Endothelial cell of umbilical vein (primary cell): ENCODE results near the gene VPS16. TPM values are rescaled to one million over a fixed set of nuclear protein-coding genes. Genes with fewer than 3 reads are reported as not detected.

ENCODE experiments used
- BruUV-seq: library from RNA; stranded (reverse); fragments of 400-500 nt; replicated peaks from 2 replicates; lab custom pipeline; 2021; lab: Mats Ljungman, UMichigan
- CTCF ChIA-PET: fragments of 300-600, 350-600 bp; sonication (Branson Sonifier 250); formaldehyde crosslinking; loops from one replicate; lab custom pipeline; 2021; ENCODE audit warnings: antibody characterized with exemption, inconsistent platforms; lab: Charles Lee
- POLR2A ChIA-PET: fragments of 300-600, 350-600 bp; sonication (Branson Sonifier 250); formaldehyde crosslinking; loops from one replicate; lab custom pipeline; 2021; ENCODE audit warnings: antibody characterized with exemption, inconsistent platforms; lab: Charles Lee
- DNase-seq: peaks from one replicate; pipeline ENCODE4 v3.0.0-alpha.2; 2011; ENCODE audit warnings: low read depth, low spot score
- FAIRE-seq: peaks from 2 replicates; lab custom pipeline; 2011; peaks lifted over from hg19 to GRCh38; lab: Jason Lieb, UNC
- H2AFZ ChIP-seq: 2 replicates; pipeline ENCODE4 v1.6.0; 2012; ENCODE audit warnings: low read depth, low read length, control low read depth, inconsistent platforms
- H3K27ac ChIP-seq: 2 replicates; pipeline ENCODE4 v1.5.1; 2011; ENCODE audit warnings: low read depth, mild to moderate bottlenecking, control low read depth, low read length, moderate library complexity; ENCODE audit not compliant: insufficient read depth
- H3K27me3 ChIP-seq, 2 experiments: 2 replicates each; pipeline versions ENCODE4 v1.6.0 to v1.6.1; 2011; ENCODE audit warnings: low read length in 2 of 2, mixed read lengths in 1 of 2; ENCODE audit not compliant: control insufficient read depth in 2 of 2, insufficient read depth in 2 of 2
- H3K36me3 ChIP-seq, 2 experiments: 2 replicates in 1 of 2; 3 replicates in 1 of 2; pipeline ENCODE4 v1.5.1; 2011; ENCODE audit warnings: low read length in 2 of 2, mild to moderate bottlenecking in 1 of 2, moderate library complexity in 1 of 2; ENCODE audit not compliant: control insufficient read depth in 2 of 2, insufficient read depth in 2 of 2; ENCODE audit errors: extremely low read depth in 1 of 2
- H3K4me1 ChIP-seq: 3 replicates; pipeline ENCODE4 v1.5.1; 2011; ENCODE audit warnings: mild to moderate bottlenecking, low read length; ENCODE audit not compliant: control insufficient read depth, insufficient read depth; ENCODE audit errors: extremely low read depth
- H3K4me2 ChIP-seq: 2 replicates; pipeline ENCODE4 v1.6.1; 2011; ENCODE audit warnings: low read length, control low read depth, mixed read lengths; ENCODE audit not compliant: insufficient read depth
- H3K4me3 ChIP-seq, 3 experiments: fragments of 200-600 bp in 1 of 3; sonication (generic), shearing (Covaris generic) in 1 of 3; replicated peaks in 1 of 3; 2 replicates each; pipeline ENCODE4 v1.5.1; 2011 to 2016; ENCODE audit warnings: control low read depth in 3 of 3, low read length in 3 of 3, mild to moderate bottlenecking in 2 of 3, inconsistent platforms in 1 of 3, low read depth in 1 of 3, moderate library complexity in 1 of 3; ENCODE audit not compliant: insufficient read depth in 1 of 3
- H3K79me2 ChIP-seq: 2 replicates; pipeline ENCODE4 v1.6.0; 2012; ENCODE audit warnings: low read length, inconsistent platforms; ENCODE audit not compliant: control insufficient read depth, insufficient read depth
- H3K9ac ChIP-seq: replicated peaks from 2 replicates; pipeline ENCODE3; 2011; ENCODE audit warnings: low read length, control low read depth; ENCODE audit not compliant: insufficient read depth; ENCODE audit errors: extremely low read depth
- H3K9me1 ChIP-seq: replicated peaks from 3 replicates; pipeline ENCODE4 v1.6.0; 2011; ENCODE audit warnings: mild to moderate bottlenecking, low read length; ENCODE audit not compliant: control insufficient read depth, insufficient read depth; ENCODE audit errors: extremely low read depth
- H3K9me3 ChIP-seq: replicated peaks from 2 replicates; pipeline ENCODE4 v1.5.1; 2012; ENCODE audit warnings: low read length, inconsistent platforms; ENCODE audit not compliant: control insufficient read depth, insufficient read depth
- H4K20me1 ChIP-seq: replicated peaks from 2 replicates; pipeline ENCODE3; 2011; ENCODE audit warnings: mild to moderate bottlenecking, low read length; ENCODE audit not compliant: control insufficient read depth, insufficient read depth; ENCODE audit errors: extremely low read depth
- EZH2 ChIP-seq: IDR thresholded peaks from 2 replicates; pipeline ENCODE4 v1.6.1; 2012; ENCODE audit warnings: borderline replicate concordance, low read depth, mild to moderate bottlenecking, moderate library complexity, low read length, inconsistent platforms; ENCODE audit not compliant: severe bottlenecking
- FOS ChIP-seq: IDR thresholded peaks from 2 replicates; pipeline ENCODE4 v1.6.1; 2011; ENCODE audit warnings: mild to moderate bottlenecking, low read length, moderate library complexity, borderline replicate concordance; ENCODE audit not compliant: insufficient read depth
- GATA2 ChIP-seq: IDR thresholded peaks from 2 replicates; pipeline ENCODE4 v1.7.0; 2011; ENCODE audit warnings: low read depth, mild to moderate bottlenecking, moderate library complexity, mixed read lengths, low read length; ENCODE audit not compliant: insufficient read length, insufficient read depth
- JUN ChIP-seq: IDR thresholded peaks from 2 replicates; pipeline ENCODE4 v1.6.1; 2011; ENCODE audit warnings: borderline replicate concordance, low read depth; ENCODE audit not compliant: insufficient read length, insufficient read depth
- POLR2A ChIP-seq: IDR thresholded peaks from 2 replicates; pipeline ENCODE4 v1.6.1; 2012; ENCODE audit warnings: low read depth, mild to moderate bottlenecking, control low read depth, low read length
- dilution Hi-C: fragments of 300-500 bp; cut with MboI; formaldehyde crosslinking; loops from one replicate; pipeline ENCODE4 v1.15.0; 2019; ENCODE audit warnings: low sequenced_read_pairs; ENCODE audit not compliant: extremely low pct_ligation_motif_present
- intact Hi-C: fragments of 100-400 bp; cut with micrococcal nuclease; formaldehyde crosslinking; loops from one replicate; pipeline ENCODE4 v1.10.0; 2022
- polyA plus RNA-seq, 4 experiments: library from polyadenylated mRNA; depleted of rRNA in 3 of 4; stranded (reverse) in 3 of 4; unstranded in 1 of 4; fragments of >200 nt; gene quantifications; 2 replicates each; pipeline versions ENCODE4 v1.2.1 to v1.2.3, GENCODE V29; 2011 to 2012; ENCODE audit warnings: missing spikeins in 1 of 4
- total RNA-seq: library from RNA; stranded (reverse); gene quantifications from 2 replicates; pipeline ENCODE4 v1.2.3, GENCODE V29; 2021
- TF ChIP-seq, protein P1 (sequence below): IDR thresholded peaks from 2 replicates; pipeline ENCODE4 v1.6.1; 2011; ENCODE audit not compliant: insufficient read depth, insufficient read length
- TF ChIP-seq, protein P2 (sequence below), 2 donors: IDR thresholded peaks; 1 replicate in 1 of 2; 2 replicates in 1 of 2; pipeline ENCODE4 v1.5.1; 2011; ENCODE audit warnings: low read length in 2 of 2, mild to moderate bottlenecking in 2 of 2, moderate library complexity in 2 of 2, control low read depth in 1 of 2, inconsistent platforms in 1 of 2, low read depth in 1 of 2; ENCODE audit not compliant: insufficient read depth in 1 of 2; ENCODE audit errors: extremely low read depth in 1 of 2

Gene VPS16
- total and polyA plus RNA-seq, 2 donors (not counting 3 experiments of a cell fraction or from before 2014, with no cell fraction given): 37.6 to 42.3 TPM

DNA sequence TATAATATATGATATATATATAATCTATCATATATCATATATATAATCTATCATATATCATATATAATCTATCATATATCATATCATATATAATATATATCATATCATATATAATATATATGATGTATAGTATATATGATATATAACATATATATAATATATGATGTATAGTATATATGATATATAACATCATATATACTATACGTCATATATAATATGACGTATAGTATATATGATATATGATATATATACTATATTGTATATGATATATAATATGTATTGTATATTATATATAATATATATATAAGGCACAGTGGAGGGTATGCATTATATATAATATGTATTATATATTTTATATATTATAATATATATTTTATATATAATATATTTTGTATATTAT, 69.4 kb downstream of the VPS16 start:
- ChIA-PET POLR2A (interaction anchor here (0.7 kb wide), 1 partner anchor 136 kb away, joined by 6 read pairs; the partner anchor contains the start of gene MRPS26), CTCF (interaction anchor here (0.6 kb wide), 1 partner anchor 59 kb away, joined by 3 read pairs; no protein-coding TSS in a partner anchor)
- intact Hi-C loops (no loop called here), dilution Hi-C loops (no loop called here)
- peaks cover 13% of the 10 kb centered on the region for H3K79me2 ChIP-seq
- H4K20me1 ChIP-seq: no peaks in the 10 kb centered on the region
- H3K9ac ChIP-seq: no peak overlapping the region
- H3K4me1 ChIP-seq: no peaks in the 10 kb centered on the region
- H3K27me3 ChIP-seq: no peaks in the 10 kb centered on the region
- no peak overlapping the region for H3K4me2 ChIP-seq
- H3K36me3 ChIP-seq: no peaks in the 10 kb centered on the region
- BruUV-seq: no TSS peak
- H3K9me3 ChIP-seq: no peaks in the 10 kb centered on the region
- DNase-seq (no peak), FAIRE-seq (no peak)
- no peak for TF ChIP-seq FOS
- TF ChIP-seq, protein P1, sequence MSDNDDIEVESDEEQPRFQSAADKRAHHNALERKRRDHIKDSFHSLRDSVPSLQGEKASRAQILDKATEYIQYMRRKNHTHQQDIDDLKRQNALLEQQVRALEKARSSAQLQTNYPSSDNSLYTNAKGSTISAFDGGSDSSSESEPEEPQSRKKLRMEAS: no peak
- TF ChIP-seq EZH2: no peak
- TF ChIP-seq JUN: no peak
- TF ChIP-seq GATA2: no peak
- no peak for TF ChIP-seq POLR2A
- TF ChIP-seq, protein P2, sequence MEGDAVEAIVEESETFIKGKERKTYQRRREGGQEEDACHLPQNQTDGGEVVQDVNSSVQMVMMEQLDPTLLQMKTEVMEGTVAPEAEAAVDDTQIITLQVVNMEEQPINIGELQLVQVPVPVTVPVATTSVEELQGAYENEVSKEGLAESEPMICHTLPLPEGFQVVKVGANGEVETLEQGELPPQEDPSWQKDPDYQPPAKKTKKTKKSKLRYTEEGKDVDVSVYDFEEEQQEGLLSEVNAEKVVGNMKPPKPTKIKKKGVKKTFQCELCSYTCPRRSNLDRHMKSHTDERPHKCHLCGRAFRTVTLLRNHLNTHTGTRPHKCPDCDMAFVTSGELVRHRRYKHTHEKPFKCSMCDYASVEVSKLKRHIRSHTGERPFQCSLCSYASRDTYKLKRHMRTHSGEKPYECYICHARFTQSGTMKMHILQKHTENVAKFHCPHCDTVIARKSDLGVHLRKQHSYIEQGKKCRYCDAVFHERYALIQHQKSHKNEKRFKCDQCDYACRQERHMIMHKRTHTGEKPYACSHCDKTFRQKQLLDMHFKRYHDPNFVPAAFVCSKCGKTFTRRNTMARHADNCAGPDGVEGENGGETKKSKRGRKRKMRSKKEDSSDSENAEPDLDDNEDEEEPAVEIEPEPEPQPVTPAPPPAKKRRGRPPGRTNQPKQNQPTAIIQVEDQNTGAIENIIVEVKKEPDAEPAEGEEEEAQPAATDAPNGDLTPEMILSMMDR (IDR thresholded peaks at IDR 0.05; ENCODE audit: extremely low read depth in 1 of 2, insufficient read depth in 1 of 2, low read depth in 1 of 2, low read length in 2 of 2): no peak
- H3K9me1 ChIP-seq: no peaks in the 10 kb centered on the region
- H3K4me3 ChIP-seq: no peak overlapping the region
- no peak overlapping the region for H3K27ac ChIP-seq
- H2AFZ ChIP-seq: no peak overlapping the region
